Activated naive CD4-positive, alpha-beta T cell treated with anti-CD3 and anti-CD28 coated beads for 36 hours (primary cell): ENCODE data around the gene SCN1A. TPM values are rescaled to one million over a fixed set of nuclear protein-coding genes. Genes with fewer than 3 reads are reported as not detected.

Source experiments
- CTCF ChIA-PET: fragments of 350-600 bp; sonication (Branson Sonifier 250); formaldehyde crosslinking; loops from one replicate; lab custom pipeline; 2021; ENCODE audit warnings: antibody characterized with exemption; lab: Charles Lee
- DNase-seq: peaks from one replicate; pipeline ENCODE4 v3.0.0-alpha.2; 2020
- H3K27ac Mint-ChIP-seq: one replicate; pipeline ENCODE4 v1.8.0; 2021; ENCODE audit warnings: mild to moderate bottlenecking, mixed read lengths
- H3K27me3 Mint-ChIP-seq: one replicate; pipeline ENCODE4 v1.8.0; 2021; ENCODE audit warnings: low read depth, mixed read lengths
- H3K36me3 Mint-ChIP-seq: one replicate; pipeline ENCODE4 v1.8.0; 2021; ENCODE audit warnings: low read depth, mixed read lengths
- H3K4me1 Mint-ChIP-seq: one replicate; pipeline ENCODE4 v1.8.0; 2021; ENCODE audit warnings: low read depth, mixed read lengths
- H3K4me3 Mint-ChIP-seq: one replicate; pipeline ENCODE4 v1.8.0; 2021; ENCODE audit warnings: mild to moderate bottlenecking, moderate library complexity, mixed read lengths
- H3K9me3 Mint-ChIP-seq: one replicate; pipeline ENCODE4 v1.8.0; 2021; ENCODE audit warnings: mixed read lengths
- intact Hi-C: fragments of 100-400 bp; cut with micrococcal nuclease; formaldehyde crosslinking; loops from one replicate; pipeline ENCODE4 v1.15.1; 2023
- total RNA-seq, 2 experiments: library from RNA; stranded (reverse); gene quantifications; one replicate each; pipeline ENCODE4 v1.2.3, GENCODE V29; 2021

SCN1A gene
- total RNA-seq, 2 experiments from 2014 or later: not detected

DNA sequence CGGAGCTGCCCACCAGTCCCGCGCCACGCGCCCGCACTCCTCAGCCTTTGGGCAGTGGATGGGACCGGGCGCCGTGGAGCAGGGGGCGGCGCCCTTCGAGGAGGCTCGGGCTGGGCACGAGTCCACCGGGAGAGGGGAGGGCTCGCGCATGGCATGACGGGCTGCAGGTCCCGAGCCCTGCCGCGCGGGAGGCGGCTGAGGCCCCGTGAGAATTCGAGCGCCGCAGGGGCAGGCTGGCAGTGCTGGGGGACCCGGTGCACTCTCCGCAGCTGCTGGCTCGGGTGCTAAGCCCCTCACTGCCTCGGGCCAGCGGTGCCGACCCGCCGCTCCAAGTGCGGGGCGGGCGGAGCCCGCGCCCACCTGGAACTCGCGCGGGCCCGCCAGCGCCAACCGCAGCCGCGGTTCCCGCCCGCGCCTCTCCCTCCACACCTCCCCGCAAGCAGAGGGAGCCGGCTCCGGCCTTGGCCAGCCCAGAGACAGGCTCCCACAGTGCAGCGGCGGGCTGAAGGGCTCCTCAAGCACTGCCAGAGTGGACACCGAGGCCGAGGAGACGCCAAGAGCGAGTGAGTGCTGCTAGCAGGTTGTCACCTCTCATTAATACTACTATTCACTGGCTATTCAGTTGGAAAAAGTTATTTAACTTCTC is 170.7 kb downstream of the SCN1A start:
- Mint-ChIP-seq H3K27me3 (no peaks in the 10 kb centered on the region), H3K4me3 (no peak overlapping the region), H3K4me1 (peaks cover 13% of the 10 kb centered on the region), H3K9me3 (no peaks in the 10 kb centered on the region), H3K36me3 (no peaks in the 10 kb centered on the region), H3K27ac (no peak overlapping the region)
- CTCF ChIA-PET: interaction anchor here (0.8 to 2.8 kb wide), 3 partner anchors 14 to 171 kb away, joined by 3 to 16 read pairs (median 4); partner anchors contain the start of gene SCN1A
- intact Hi-C loops: no loop called here
- DNase-seq: no peak

DNA sequence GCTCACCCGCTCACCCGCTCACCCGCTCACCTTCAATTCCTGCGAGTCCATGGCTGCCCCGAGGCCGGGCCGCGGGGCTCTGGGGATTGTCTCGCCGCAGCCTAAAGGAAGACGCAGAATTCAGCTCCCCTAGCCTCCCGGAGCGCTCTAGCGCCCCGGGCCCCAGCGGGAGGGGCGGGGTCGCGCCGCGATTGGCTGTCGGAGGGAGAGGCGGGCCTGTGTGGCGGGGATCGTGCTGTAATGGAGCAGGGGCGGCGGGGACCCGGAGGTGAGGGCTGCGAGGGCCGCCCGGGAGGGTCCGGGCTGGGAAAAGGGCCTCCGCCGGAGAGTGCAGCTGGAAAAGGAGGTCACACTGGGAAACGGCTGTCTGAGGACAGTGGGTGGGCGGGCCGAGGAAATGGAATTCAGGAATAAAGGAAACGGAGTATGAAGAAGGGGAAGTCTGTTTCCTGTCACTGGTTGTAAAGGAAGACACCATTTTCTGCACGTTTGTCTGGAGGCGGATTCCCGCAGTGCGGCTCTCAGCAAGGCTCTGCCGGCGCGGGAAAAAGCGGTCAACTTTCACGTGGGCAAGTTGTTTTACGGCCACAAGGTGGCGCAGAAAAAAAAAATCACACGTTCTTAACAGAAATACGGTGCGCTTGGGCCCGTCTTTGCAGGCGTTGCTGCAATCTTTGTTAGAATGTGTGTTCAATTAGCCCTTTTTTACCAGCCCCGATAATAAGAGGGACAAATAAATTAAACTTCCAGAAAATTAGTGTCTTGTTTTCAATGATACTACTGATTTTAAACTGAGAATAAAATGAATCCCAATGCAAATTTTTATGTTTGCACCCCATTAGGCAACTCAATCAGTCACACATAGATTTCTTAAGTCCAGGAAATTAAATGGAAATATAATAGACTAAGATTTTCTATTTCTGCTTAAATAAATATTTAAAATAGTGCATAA is 173.9 kb downstream of the SCN1A start, which contains the start of gene TTC21B:
TTC21B (minus strand) TSS at position 122 of the 952 bp plus-strand sequence; CDS start at position 51, 71 bp downstream.
- Mint-ChIP-seq H3K9me3 (no peaks in the 10 kb centered on the region), H3K27me3 (no peaks in the 10 kb centered on the region), H3K27ac (no peak within 1 kb of the TSS), H3K36me3 (peaks cover 7% of the 10 kb centered on the region), H3K4me3 (peak within 1 kb of the TSS; percentile 53), H3K4me1 (peaks cover 13% of the 10 kb centered on the region)
- DNase-seq: peak; percentile 93
- CTCF ChIA-PET: interaction anchor here (0.7 to 2.8 kb wide), 6 partner anchors 11 to 174 kb away, joined by 3 to 16 read pairs (median 4); partner anchors contain the start of gene SCN1A
- intact Hi-C loops: loop anchor here (1.0 to 5.0 kb wide), 8 partner anchors 78 to 962 kb away; partner anchors contain the start of genes GALNT3 and SCN1A

DNA sequence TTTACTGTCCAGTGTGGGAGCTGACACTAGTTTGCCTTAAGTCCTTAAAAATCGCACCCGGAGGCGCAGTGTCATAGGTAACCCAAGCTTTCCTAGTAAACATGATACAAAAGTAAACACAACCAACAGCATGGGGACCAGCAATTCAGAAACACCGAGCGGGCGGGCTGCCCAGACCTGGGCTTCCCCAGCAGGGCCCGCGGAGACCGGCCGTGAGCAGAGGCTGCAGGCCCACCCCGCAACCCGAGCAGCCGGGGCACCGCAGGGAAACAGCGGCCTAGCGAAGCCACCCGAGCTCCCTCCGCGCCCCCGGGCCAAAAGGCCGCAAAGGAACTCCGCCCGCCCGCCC is 174.5 kb downstream of the SCN1A start:
- no peaks in the 10 kb centered on the region for H3K9me3 Mint-ChIP-seq
- no peak overlapping the region for H3K4me3 Mint-ChIP-seq
- CTCF ChIA-PET: interaction anchor here (0.7 to 1.7 kb wide), 4 partner anchors 11 to 175 kb away, joined by 3 to 6 read pairs (median 4); partner anchors contain the start of gene SCN1A

GRCh38 chr2:165952741-165953211 is 175.0 kb downstream of the SCN1A start:
- H3K9me3 Mint-ChIP-seq: no peaks in the 10 kb centered on the region

More for the DNA sequence above, 174.5 kb downstream of the SCN1A start:
- Mint-ChIP-seq H3K4me1 (peaks cover 13% of the 10 kb centered on the region), H3K27ac (no peak overlapping the region), H3K27me3 (no peaks in the 10 kb centered on the region), H3K36me3 (peaks cover 7% of the 10 kb centered on the region)
- intact Hi-C loops: loop anchor here (1.0 to 5.0 kb wide), 5 partner anchors 77 to 961 kb away; partner anchors contain the start of gene GALNT3
- DNase-seq: no peak

DNA sequence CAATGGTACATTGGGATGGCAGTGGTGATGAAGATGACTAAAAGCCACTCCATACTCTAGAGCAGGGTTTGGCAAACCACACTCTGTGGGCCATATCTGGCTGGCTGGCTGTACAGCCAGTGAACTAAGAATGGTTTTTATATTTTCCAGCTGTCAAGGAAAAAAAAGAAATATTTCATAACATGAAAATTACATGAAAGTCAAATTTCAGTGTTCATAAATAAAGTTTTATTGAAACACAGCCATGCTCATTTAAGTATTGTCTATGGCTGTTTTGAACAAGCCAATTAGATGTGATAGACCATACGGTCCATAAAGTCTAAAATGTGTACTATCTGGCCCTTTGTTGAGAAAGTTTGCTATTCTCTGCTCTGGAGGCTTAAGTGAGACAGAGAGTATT is 175.7 kb downstream of the SCN1A start:
- H3K9me3 Mint-ChIP-seq: no peaks in the 10 kb centered on the region
- no peak overlapping the region for H3K27ac Mint-ChIP-seq
- CTCF ChIA-PET: no interaction called here
- intact Hi-C loops: loop anchor here (5.0 kb wide), 3 partner anchors 550 to 960 kb away; no protein-coding TSS in a partner anchor
- no peaks in the 10 kb centered on the region for H3K27me3 Mint-ChIP-seq
- H3K4me3 Mint-ChIP-seq: no peak overlapping the region
- H3K4me1 Mint-ChIP-seq: peaks cover 13% of the 10 kb centered on the region
- peaks cover 9% of the 10 kb centered on the region for H3K36me3 Mint-ChIP-seq
- no peak for DNase-seq

More at GRCh38 chr2:165952741-165953211, 175.0 kb downstream of the SCN1A start:
- Mint-ChIP-seq H3K4me3 (no peak overlapping the region), H3K27ac (no peak overlapping the region), H3K4me1 (peaks cover 13% of the 10 kb centered on the region), H3K36me3 (peaks cover 7% of the 10 kb centered on the region), H3K27me3 (no peaks in the 10 kb centered on the region)
- CTCF ChIA-PET: interaction anchor here (1.2 to 1.7 kb wide), 2 partner anchors 156 to 175 kb away, joined by 3 to 6 read pairs; partner anchors contain the start of gene SCN1A
- intact Hi-C loops: loop anchor here (1.0 to 5.0 kb wide), 5 partner anchors 76 to 960 kb away; partner anchors contain the start of gene GALNT3
- DNase-seq: no peak

DNA sequence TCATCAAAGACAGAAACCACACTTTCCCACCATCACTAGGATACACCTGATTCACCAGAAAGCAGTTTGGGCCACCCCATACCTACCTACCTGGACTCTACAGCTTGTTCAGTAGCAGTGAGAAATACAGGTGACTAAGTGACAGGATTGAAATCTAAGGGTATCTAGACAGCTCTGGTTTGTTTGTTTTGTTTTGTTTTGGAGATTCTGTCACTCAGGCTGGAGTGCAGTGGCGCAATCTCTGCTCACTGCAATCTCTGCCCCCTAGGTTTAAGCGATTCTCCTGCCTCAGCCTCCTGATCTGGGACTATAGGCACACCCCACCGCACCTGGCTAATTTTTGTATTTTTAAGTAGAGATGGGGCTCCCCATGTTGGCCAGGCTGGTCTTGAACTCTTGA is 177.4 kb downstream of the SCN1A start:
- Mint-ChIP-seq H3K36me3 (peaks cover 9% of the 10 kb centered on the region), H3K4me3 (no peak overlapping the region), H3K4me1 (peaks cover 10% of the 10 kb centered on the region), H3K27ac (no peak overlapping the region), H3K9me3 (no peaks in the 10 kb centered on the region), H3K27me3 (no peaks in the 10 kb centered on the region)
- intact Hi-C loops: loop anchor here (5.0 kb wide), 3 partner anchors 548 to 958 kb away; no protein-coding TSS in a partner anchor
- CTCF ChIA-PET: no interaction called here
- no peak for DNase-seq

DNA sequence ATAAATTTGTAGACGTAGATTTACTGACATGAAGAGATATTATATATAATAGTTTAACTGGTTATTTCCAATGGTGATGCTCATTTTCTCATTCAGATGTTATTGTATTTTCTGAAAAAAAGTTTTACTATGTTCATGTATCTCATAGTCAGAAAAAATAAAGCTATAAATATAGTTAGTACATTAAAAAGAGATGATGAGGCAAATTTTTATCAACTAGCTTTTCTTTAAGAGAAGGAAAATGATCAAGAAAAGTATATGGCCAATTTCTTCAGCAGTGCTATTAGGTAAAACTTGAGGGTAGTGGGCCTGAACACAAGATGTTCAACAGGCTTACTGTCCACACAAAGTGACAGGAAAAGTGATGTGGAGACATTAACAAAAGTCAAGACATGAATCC is 186.0 kb downstream of the SCN1A start:
- no peak for DNase-seq
- H3K9me3 Mint-ChIP-seq: no peaks in the 10 kb centered on the region
- H3K27ac Mint-ChIP-seq: no peak overlapping the region
- intact Hi-C loops: no loop called here
- H3K4me3 Mint-ChIP-seq: no peak overlapping the region
- CTCF ChIA-PET: no interaction called here
- H3K36me3 Mint-ChIP-seq: peaks cover 49% of the 10 kb centered on the region
- no peaks in the 10 kb centered on the region for H3K27me3 Mint-ChIP-seq
- peaks cover 5% of the 10 kb centered on the region for H3K4me1 Mint-ChIP-seq

DNA sequence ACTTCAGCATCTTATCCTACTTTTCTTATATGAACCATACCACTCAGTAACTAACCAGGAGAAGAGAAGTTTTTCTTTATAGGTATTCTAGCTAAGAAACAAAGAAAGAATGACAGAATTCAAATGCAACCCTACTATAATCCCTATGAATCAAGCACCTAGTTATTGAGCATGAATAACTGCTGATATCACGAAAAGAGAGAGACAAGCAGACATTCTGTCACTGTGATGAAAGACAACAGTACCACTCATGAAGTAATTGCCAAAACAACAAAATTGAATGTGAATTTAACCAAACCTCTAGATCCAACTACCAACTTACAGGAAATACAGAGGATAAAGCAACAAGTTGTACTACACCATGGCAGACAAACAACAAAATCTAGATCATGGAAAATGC is 189.6 kb downstream of the SCN1A start:
- Mint-ChIP-seq H3K27ac (no peak overlapping the region), H3K27me3 (no peaks in the 10 kb centered on the region), H3K36me3 (peaks cover 46% of the 10 kb centered on the region), H3K4me3 (no peak overlapping the region), H3K9me3 (no peaks in the 10 kb centered on the region), H3K4me1 (peaks cover 5% of the 10 kb centered on the region)
- DNase-seq: no peak
- CTCF ChIA-PET: no interaction called here
- intact Hi-C loops: no loop called here

Other genes starting within 250 kb of the SCN1A start
- gene TTC21B, start 174.2 kb downstream of the SCN1A start, total RNA-seq: 10 to 100 TPM; 22.6 TPM
- not detected for gene SCN9A, start 247.9 kb upstream of the SCN1A start, total RNA-seq